DMS79 (cell line): ENCODE results near the gene PTPRG.

ENCODE experiments used
- DNase-seq: peaks from one replicate; lab custom pipeline; 2025; lab: John Stamatoyannopoulos, UW

The PTPRG gene

DNA sequence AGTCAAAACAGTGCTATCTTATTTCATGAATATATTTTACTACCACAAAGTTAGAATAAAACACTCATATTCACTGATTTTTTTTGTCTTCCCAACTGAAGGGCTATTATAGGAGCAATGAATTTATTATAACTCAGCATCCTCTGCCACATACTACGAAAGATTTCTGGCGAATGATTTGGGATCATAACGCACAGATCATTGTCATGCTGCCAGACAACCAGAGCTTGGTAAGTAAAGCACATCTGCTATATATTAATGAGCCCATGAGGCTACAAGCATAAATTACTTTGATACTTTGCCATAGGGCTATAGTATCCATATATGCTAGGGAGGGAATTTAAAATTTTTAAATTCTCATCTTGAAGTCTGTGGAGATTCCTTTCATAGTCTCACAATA, 716.1 kb downstream of the PTPRG start:
- no peak for DNase-seq

DNA sequence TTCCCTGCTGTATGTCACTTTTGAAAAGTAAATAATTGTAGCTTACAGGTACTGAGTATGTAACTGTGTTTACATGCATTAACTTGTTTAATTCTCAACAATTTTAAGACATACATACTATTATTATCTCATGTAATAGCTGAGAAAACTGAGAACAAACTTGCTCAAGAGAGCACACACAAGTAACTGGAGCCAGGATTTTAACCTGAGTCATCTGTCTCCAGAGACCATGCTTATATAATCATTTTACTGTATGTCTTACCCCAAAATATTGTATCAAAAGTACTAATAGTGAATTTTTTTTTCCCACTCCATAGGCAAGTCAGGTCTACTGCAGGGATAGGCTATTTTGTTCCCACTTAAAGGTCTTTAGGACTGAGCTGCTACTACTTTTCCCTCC, 716.6 kb downstream of the PTPRG start:
- DNase-seq: no peak

DNA sequence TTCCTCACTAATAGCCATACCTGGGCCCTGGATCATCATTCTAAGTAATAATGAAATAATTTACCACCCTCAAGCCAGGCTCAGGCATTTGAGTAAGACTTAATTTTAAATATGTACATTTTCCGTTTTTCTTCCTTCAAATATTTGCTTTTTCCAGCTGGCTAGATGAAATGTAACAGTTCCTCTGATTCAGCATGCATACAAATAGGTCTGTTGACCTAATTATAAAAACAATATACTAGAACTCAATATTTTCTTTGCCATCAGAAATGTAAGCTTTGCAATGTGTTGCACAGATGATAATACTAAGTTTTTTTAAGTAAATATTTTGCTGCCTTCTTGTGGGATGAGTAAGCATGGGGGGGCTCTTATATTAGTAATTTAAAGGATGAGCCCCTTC, 720.4 kb downstream of the PTPRG start:
- no peak for DNase-seq

DNA sequence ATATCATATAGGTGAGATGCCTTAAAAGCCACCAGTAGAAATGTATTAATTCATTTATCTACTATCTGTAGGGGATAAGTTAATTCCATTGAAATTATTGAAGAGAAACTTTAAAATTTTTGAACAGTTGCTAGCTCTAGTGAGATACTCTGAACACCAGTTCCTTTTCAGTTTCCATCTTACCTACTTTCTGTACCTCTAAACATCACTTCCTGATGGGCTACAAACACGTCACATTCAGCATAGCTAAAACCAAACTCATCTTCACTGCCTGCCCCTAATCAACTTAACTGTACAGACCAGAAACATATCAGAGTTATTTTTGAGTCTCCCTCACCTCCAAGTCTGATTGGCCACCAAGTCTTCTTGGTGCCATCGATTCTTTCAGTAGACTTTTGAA, 723.1 kb downstream of the PTPRG start:
- no peak for DNase-seq

DNA sequence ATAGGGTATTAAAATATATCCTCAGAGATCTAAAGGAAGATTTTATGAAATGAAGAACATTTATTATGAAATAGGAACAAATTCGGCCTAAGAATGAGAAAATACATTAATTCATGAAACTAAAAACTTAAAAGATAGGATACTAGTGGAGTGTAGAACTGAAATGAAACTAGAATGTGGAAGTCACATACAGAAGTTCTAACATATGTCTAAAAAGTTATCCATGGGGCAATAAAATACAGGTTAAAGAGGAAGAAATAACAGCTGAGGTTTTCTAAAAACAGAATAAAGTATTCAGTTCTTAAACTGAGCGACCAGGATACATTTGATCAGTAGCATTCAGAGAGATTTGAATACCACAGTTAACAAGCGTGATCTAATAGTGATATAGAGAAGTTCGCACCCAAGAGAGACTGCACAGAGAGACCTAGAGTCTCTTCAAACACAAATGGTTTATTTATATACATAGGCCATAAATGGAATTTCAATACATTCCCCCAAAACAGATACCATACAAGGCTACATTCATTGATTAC, 726.1 kb downstream of the PTPRG start:
- no peak for DNase-seq

DNA sequence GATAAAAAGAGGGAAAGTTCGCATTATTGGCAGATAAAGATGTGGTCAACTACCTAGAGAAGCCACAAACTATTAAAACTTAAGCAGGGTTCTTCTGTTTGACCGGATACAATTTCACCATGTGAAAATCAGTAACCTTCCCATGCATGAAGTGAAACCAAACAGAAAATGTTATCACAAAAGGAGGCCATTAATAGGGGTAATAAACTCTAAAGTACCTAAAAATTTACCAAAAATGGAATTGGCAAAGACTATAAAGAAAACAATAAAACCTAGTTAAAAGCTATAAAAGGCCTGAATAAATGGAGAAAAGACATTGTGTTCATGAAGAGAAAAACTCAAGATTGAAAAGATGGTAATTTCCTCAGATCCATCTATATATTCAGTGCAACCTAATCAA, 728.6 kb downstream of the PTPRG start:
- peak; percentile 35 for DNase-seq

DNA sequence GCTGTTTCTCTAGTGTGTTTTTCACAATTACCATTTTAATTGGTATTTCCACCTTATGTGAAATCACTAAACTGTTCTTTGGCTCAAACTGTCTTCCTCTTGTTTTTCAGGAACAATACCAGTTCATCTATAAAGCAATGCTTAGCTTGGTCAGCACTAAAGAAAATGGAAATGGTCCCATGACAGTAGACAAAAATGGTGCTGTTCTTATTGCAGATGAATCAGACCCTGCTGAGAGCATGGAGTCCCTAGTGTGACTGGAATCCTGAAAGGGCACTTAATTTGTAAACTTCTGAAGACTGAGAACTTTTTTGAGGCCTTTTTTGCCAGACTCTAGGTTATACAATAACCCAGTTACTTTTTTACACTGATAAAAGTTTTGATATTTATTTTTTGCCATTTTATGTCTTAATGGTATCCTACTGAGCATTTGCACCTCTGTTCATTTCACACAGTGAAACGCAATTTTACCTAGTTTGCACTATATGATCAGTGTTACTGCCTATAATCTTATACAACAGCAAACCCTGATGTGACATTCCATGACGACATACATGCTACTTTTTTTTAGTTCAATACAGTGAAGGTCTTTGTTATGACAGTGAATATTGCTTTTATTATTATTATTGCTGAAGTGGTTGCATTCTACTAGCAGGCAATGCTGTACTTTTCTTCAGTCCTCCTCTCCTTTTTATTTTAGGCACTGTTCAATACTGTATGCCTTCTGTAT, 731.8 kb downstream of the PTPRG start:
- DNase-seq: no peak

DNA sequence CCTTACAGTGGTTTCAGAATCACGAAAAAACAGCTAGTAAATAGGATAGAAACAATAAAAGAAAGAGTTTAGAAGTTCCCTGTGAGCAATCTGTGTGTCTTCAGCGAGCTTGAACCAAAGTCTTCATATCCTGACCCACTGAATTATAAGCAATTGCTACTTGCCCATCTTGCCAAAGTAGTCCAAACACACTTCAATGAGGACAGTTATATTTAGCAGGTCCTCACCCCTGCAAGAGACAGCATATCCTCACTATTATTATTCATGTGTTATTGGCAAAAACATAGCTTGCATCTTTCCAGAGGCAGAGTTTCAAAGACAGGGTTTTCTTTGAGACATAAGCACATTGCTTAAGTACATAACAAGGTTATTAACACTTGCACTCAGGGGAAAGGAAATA, 734.2 kb downstream of the PTPRG start:
- no peak for DNase-seq

DNA sequence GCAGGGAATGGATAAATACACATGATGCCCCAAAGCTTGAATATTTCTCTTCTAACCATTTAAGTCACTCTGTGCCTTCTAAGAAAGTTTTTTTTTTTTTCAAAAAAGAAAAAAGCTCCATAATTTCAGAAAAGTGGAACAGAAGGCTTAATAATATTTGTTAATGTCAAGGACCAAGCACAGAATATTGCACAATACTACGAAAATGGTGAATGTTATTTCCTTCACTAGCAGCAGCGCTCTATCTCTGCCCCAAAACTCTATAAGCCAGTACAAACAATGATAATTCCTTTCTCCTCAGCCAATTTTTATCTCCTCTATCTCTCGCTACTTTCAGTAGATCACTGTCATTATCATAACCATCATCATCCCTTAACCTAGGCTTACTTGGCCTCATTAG, 739.2 kb downstream of the PTPRG start:
- no peak for DNase-seq

DNA sequence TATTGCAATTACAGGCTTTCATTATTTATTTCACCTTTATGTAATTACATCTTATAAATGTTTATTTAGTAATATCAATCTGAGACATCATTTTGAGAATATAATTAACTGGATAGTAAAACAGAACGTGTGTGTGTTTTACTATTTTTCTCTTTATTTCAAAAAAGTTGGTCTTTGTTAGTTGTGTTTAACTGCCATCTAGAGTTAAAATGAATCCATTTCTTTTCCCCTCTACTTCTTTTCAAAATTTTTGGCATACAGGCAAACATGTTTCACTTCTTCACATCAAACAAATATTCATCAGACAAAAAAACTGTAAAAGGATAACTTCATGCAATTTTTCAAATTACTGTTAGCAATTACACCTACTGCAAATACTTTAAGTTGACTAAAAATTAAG, 750.8 kb downstream of the PTPRG start:
- no peak for DNase-seq

DNA sequence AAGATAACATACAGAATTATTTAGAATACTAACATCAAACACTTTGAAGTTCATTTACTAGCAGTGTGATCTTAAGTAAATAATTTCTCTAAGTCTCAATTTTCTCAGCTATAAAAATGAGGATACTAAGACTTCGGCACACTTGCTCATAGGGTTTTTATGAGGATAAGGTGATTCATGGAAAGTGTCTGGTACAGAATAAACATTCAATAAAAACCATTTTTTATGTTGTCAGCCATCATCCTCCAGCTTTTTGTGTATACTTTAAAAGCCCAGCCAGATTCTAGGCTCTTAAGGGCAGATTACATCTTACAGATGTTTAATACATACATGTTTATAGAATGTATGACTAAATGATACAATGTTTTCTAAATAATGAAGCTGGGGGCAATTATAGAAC, 755.2 kb downstream of the PTPRG start:
- no peak for DNase-seq

DNA sequence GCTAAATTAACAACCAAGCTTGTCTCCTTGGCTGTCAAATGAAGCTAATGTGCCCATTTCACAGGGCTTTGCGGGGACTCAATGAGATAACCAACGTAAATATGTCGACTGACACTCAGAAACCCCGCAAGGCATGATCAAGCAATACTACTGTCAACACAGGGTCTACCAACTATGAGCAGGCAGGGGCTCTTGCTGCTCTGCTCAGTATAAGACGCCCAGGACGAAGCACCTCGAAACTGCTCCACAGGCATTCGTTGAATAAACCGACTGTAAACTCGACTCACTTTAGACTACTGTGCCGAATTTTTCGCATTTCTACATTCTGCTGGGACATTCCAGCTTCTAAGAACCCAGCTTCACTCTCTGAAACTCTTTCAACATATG, 757.0 kb downstream of the PTPRG start:
- no peak for DNase-seq

DNA sequence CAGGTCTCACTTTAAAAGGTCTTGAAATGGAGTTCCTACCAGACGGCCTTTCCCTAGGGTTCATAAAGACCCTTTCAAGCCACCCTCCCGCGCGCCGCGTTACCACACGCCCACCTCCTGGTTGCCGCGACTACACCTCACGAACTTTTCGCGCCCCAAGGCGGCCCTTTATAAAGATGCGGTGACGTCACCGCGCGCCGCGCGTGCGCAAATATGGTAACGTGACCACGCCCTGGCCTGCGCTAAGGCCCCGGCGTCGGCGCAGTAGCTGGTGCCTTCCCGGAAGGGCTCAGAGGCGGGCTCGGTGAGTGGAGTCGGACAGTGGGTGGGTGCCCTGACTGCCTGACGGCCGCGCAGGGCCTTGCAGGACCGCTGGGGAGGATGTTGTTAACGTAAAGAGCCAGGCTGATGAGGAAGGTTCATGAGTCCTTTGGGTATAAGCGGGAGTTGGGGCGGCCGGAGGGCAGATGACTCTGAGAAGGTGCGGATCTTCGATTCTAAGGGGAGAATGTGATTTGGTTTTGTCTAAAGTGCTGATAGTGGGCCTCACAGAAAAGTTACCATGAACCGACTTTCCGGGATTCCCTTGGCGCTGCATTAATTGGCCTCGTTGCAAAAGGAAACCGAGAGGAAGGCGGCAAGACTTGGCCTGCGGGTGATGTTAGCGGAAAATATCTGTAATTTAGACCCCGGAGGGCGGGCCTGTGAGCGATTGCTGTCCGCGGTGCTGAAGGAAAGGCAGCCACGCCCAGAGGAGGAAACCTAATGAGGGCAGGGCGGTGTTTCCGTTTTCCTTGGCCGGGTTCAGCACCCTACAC, 757.6 kb downstream of the PTPRG start:
- peak; percentile 56 for DNase-seq

DNA sequence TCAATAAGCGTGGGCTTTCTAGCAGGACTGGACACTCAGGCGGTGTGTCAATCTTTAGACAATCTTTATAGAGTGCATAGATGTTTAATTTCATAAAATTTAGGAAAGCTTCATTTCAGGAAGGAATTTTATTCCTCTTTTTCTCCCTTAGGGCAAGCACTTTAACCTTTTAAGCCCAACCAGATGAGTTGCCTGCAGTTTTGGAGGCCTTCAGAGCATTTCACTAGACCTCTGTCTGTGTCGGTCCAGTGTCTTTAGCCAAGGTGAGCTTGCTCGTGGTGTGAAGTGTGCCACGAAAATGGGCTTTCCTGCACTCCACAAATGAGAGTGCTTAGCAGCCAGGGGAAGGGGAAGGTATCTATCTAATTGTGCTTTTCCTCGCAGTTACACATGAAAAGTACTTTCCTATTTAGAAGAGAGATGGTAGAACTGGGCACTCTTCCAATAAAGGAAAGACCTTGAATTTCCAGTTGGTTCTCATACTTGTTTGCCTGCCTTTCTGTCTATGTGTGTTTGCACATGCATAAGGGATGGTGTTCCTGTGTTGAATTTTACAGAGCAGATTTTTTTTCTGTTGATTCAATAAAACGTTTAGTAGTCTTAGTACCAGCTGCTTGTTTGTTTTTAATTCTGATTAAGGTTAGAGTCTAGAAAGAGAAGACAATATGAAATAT, 758.3 kb downstream of the PTPRG start:
- peak; percentile 26 for DNase-seq

DNA sequence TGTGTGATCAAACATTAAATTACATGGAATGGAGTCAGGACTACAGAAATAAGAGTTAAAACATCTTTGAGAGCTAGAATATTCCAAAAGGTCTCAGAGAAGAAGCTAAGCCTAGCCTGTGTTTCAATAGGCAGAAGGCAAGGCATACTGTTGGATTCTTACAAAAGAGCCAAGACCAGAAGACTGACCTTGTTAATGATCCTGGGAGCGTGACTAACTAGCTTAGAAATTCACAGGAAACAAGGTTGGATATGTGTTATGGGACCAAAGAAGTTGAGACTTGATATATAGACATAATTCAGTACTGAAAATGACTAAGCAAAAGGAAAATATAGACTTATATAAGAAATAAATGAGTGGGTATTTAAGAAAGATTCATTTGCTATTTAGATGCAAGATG, 761.9 kb downstream of the PTPRG start:
- DNase-seq: no peak

DNA sequence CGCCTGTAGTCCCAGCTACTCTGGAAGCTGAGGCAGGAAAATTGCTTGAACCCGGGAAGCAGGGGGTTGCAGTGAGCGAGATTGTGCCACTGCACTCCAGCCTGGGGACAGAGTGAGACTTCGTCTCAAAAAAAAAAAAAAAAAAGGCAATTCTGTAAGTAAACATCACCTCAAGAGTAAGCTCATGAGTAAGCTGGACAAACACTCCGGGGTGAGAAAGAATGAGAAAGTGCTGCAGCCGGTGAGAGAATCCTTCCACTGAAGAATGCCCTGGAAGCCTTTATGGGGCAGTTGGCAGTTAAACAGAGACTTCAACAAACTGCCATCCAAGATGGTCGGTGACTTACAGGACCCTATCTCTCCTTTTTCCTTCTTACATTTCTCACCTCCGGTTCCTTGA, 764.5 kb downstream of the PTPRG start:
- DNase-seq: no peak

DNA sequence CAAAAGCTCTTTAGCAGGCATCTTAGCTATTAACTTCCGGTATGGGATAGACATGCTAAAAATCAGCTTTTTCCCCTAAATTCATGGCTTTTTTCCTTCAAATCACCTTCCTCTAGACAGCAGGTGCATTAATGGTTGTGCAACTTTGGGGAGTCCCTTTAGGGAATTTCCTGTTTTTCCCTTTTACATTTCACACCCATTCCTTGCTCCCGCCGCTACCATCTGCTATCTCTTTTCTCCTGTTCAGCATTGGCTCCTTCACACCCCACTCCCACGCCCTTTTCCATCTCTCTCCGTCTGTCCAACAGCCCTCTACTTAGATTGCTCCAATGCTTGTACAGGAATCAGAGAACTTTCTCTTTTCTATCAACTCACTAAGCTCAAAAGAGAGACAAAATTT, 768.6 kb downstream of the PTPRG start:
- DNase-seq: no peak

DNA sequence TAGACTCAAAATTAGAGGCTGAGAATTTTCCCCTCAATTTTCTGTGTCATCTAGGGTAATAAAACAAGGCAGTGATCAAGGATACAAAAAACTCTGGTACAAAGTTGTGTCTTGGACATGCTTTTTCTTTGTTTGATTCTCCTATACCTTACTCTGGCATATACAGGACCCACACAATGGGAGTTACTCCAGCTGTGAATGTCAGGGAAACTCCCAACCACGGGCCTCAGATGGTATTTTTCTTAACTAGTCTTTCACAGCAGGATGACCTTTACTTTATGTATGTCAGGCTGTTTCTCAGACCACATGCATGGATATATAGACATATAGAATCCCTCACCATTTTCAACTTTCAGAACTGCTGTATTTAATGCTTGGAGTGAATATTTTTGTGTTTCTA, 770.6 kb downstream of the PTPRG start:
- no peak for DNase-seq

DNA sequence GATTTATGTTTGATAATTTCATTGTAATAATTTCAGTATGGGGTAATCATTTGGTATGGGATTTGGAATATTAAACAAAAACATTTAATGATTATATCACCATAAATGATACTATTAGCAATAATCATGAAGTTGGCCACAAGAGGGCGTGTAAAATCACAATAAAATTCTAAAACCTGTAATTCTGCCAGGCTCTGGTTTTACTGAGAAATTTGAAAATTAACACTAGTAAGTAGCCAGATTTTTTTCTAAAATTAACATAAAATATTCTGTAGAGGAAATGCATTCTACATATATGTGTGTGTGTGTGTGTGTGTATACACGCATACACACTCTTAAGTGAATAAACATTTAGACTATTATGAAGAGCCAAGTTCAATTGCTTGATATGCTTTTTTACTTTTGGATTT, 771.5 kb downstream of the PTPRG start:
- no peak for DNase-seq

DNA sequence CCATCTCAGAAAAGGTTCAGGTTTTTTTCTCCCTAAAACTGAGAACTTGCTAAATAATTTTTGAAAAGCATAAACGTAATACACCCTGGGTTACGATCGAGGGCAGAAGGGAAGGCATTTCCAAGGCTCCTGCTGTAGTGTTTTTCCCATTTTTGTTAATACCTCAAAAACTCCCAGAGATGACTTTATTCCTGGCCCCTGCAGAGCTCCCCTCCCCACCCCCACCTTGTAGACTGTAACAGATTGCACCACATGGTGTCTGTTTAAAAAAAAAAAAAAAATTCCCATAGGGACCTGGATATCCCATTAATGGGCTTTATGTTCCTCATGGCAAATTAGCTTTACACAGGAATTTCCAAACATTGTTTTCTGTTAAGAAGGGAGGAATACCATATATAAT, 773.8 kb downstream of the PTPRG start:
- no peak for DNase-seq

DNA sequence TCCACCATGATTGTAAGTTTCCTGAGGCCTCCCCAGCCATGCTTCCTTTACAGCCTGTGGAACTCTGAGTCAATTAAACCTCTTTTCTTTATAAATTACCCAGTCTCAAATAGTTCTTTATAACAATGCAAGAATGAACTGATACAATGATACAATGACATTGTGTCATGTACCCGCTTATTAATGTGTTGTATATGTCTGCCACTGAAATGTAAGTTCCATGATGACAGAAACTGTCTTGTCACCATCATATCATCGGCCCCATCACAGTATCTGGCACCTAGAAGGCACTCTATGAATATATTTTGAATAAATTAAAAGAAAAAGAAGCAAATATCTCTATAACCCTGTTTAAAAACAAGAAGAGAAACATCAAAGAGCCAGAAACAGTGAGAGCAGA, 782.4 kb downstream of the PTPRG start:
- no peak for DNase-seq
